CD14-positive monocyte (primary cell): Measurements from ENCODE around the gene ARMC5. TPM values are rescaled to one million over a fixed set of nuclear protein-coding genes. Genes with fewer than 3 reads are reported as not detected.
A peak's percentile ranks its signal among the peaks of the same experiment; 100 is the strongest.

ENCODE experiments used
- DNase-seq, 3 donors: peaks; one replicate each; pipeline ENCODE4 v3.0.0-alpha.2; 2011 to 2022
- H2AFZ ChIP-seq: 2 replicates; pipeline ENCODE4 v1.6.0; 2012; ENCODE audit warnings: mild to moderate bottlenecking, low read depth, low read length, inconsistent platforms; ENCODE audit not compliant: insufficient read depth, poor library complexity, severe bottlenecking
- H3K27ac ChIP-seq, 2 donors: 1 replicate in 1 of 2; 2 replicates in 1 of 2; pipeline ENCODE4 v1.5.1; 2012 to 2013; ENCODE audit warnings: low read length in 2 of 2, control low read depth in 1 of 2, inconsistent platforms in 1 of 2, low read depth in 1 of 2, mild to moderate bottlenecking in 1 of 2
- H3K27me3 ChIP-seq, 2 donors: one replicate each; pipeline versions ENCODE4 v1.6.0 to v1.6.1; 2011 to 2013; ENCODE audit warnings: low read length in 2 of 2; ENCODE audit not compliant: control insufficient read depth in 2 of 2, insufficient read depth in 2 of 2
- H3K36me3 ChIP-seq, 2 donors: replicated peaks in 1 of 2; 1 replicate in 1 of 2; 2 replicates in 1 of 2; pipeline versions ENCODE4 v1.5.1 to v1.6.1; 2012 to 2013; ENCODE audit warnings: low read length in 2 of 2, control low read depth in 1 of 2, inconsistent platforms in 1 of 2, mild to moderate bottlenecking in 1 of 2; ENCODE audit not compliant: insufficient read depth in 2 of 2, control insufficient read depth in 1 of 2
- H3K4me1 ChIP-seq, 2 donors: 1 replicate in 1 of 2; 2 replicates in 1 of 2; pipeline versions ENCODE4 v1.5.1 to v1.6.1; 2012 to 2013; ENCODE audit warnings: low read length in 2 of 2, control low read depth in 1 of 2, inconsistent platforms in 1 of 2, mild to moderate bottlenecking in 1 of 2, moderate library complexity in 1 of 2; ENCODE audit not compliant: insufficient read depth in 2 of 2, control insufficient read depth in 1 of 2
- H3K4me2 ChIP-seq: replicated peaks from 2 replicates; pipeline ENCODE3; 2012; ENCODE audit warnings: low read length, moderate library complexity, mild to moderate bottlenecking; ENCODE audit not compliant: poor library complexity, severe bottlenecking; ENCODE audit errors: extremely low read depth
- H3K4me3 ChIP-seq, 3 experiments: fragments of 200-600 bp in 1 of 3; sonication (generic) in 1 of 3; replicated peaks in 1 of 3; 1 replicate in 2 of 3; 2 replicates in 1 of 3; pipeline ENCODE4 v1.5.1; 2011 to 2013; ENCODE audit warnings: low read length in 3 of 3, mild to moderate bottlenecking in 3 of 3, control low read depth in 2 of 3, low read depth in 2 of 3, inconsistent platforms in 1 of 3, moderate library complexity in 1 of 3
- H3K79me2 ChIP-seq: 2 replicates; pipeline ENCODE4 v1.6.0; 2012; ENCODE audit warnings: mild to moderate bottlenecking, control low read depth, inconsistent platforms, low read length, moderate library complexity; ENCODE audit not compliant: insufficient read depth
- H3K9ac ChIP-seq: 2 replicates; pipeline ENCODE4 v1.6.0; 2017; ENCODE audit warnings: low read length, mild to moderate bottlenecking; ENCODE audit not compliant: insufficient read depth, poor library complexity, severe bottlenecking
- H3K9me3 ChIP-seq, 2 donors: replicated peaks in 1 of 2; 1 replicate in 1 of 2; 2 replicates in 1 of 2; pipeline versions ENCODE4 v1.5.1 to v1.6.1; 2012 to 2013; ENCODE audit warnings: low read length in 2 of 2, control low read depth in 1 of 2; ENCODE audit not compliant: control insufficient read depth in 1 of 2, insufficient read depth in 1 of 2
- H4K20me1 ChIP-seq: 2 replicates; pipeline ENCODE4 v1.6.0; 2012; ENCODE audit warnings: mild to moderate bottlenecking, low read length, control low read depth, moderate library complexity; ENCODE audit not compliant: insufficient read depth
- H3K27ac Mint-ChIP-seq, 7 donors: one replicate each; pipeline ENCODE4 v1.8.0; 2020; ENCODE audit warnings: mild to moderate bottlenecking in 7 of 7, mixed read lengths in 7 of 7, moderate library complexity in 6 of 7, inconsistent platforms in 2 of 7
- H3K27me3 Mint-ChIP-seq, 3 donors: one replicate each; pipeline ENCODE4 v1.8.0; 2021 to 2022; ENCODE audit warnings: low read depth in 3 of 3, mild to moderate bottlenecking in 3 of 3, mixed read lengths in 3 of 3, moderate library complexity in 3 of 3, inconsistent platforms in 1 of 3
- H3K36me3 Mint-ChIP-seq, 2 donors: one replicate each; pipeline ENCODE4 v1.8.0; 2020; ENCODE audit warnings: mixed read lengths in 2 of 2, inconsistent platforms in 1 of 2, mild to moderate bottlenecking in 1 of 2
- H3K4me1 Mint-ChIP-seq: one replicate; pipeline ENCODE4 v1.8.0; 2020; ENCODE audit warnings: mild to moderate bottlenecking, mixed read lengths
- H3K4me3 Mint-ChIP-seq, 2 donors: one replicate each; pipeline ENCODE4 v1.8.0; 2020; ENCODE audit warnings: mild to moderate bottlenecking in 2 of 2, mixed read lengths in 2 of 2, moderate library complexity in 1 of 2
- H3K9me3 Mint-ChIP-seq, 7 donors: one replicate each; pipeline ENCODE4 v1.8.0; 2020 to 2022; ENCODE audit warnings: mixed read lengths in 7 of 7, mild to moderate bottlenecking in 6 of 7, moderate library complexity in 6 of 7, inconsistent platforms in 2 of 7
- WGBS: methylation state at CpG from one replicate; pipeline ENCODE4 v1.1.5; 2013; ENCODE audit warnings: missing lambda C conversion rate; ENCODE audit not compliant: insufficient coverage; 5-methylcytosine and 5-hydroxymethylcytosine counted together
- intact Hi-C, 2 donors: fragments of 100-400 bp; cut with micrococcal nuclease; formaldehyde crosslinking; loops; one replicate each; pipeline versions ENCODE4 v1.15.0 to v1.15.1; 2023
- polyA plus RNA-seq, 3 donors: library from polyadenylated mRNA; depleted of rRNA in 1 of 3; unstranded in 2 of 3; stranded (reverse) in 1 of 3; fragments of 300-500 nt in 2 of 3; fragments of >200 nt in 1 of 3; fragmentation: Illumina TruSeq in 2 of 3; gene quantifications; 1 replicate in 2 of 3; 2 replicates in 1 of 3; pipeline ENCODE4 v1.2.3, GENCODE V29; 2012 to 2021
- TF ChIP-seq, protein P1 (sequence below): fragments of 200-600 bp; IDR thresholded peaks from one replicate; pipeline ENCODE4 v1.8.0; 2022; ENCODE audit warnings: antibody characterized with exemption, mild to moderate bottlenecking

Gene ARMC5
- polyA plus RNA-seq, 3 donors, result 2.9 to 9.3 (median 4.2) TPM

DNA sequence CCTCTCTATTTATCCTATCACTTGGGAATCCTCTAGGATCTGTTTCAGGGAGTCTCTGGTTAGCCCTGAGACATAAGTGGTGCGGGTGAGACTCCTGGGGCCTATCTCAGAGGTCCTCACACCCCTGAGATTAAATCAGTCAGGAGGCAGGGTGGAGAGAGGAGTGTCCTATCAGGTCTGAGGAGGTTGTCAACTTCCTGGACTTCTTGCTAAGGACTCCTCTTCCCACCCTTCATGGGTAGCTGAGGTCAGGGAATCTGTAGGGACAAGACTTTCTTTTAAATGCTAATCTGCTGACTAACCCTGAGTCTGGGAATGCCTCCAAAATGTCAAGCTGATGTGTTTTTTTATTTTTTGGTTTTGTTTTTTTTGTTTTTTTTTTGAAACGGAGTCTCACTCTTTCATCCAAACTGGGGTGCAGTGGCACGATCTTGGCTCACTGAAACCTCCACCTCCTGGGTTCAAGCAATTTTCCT lies 6.6 kb upstream of the ARMC5 start:
- TF ChIP-seq, protein P1, sequence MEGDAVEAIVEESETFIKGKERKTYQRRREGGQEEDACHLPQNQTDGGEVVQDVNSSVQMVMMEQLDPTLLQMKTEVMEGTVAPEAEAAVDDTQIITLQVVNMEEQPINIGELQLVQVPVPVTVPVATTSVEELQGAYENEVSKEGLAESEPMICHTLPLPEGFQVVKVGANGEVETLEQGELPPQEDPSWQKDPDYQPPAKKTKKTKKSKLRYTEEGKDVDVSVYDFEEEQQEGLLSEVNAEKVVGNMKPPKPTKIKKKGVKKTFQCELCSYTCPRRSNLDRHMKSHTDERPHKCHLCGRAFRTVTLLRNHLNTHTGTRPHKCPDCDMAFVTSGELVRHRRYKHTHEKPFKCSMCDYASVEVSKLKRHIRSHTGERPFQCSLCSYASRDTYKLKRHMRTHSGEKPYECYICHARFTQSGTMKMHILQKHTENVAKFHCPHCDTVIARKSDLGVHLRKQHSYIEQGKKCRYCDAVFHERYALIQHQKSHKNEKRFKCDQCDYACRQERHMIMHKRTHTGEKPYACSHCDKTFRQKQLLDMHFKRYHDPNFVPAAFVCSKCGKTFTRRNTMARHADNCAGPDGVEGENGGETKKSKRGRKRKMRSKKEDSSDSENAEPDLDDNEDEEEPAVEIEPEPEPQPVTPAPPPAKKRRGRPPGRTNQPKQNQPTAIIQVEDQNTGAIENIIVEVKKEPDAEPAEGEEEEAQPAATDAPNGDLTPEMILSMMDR, result no peak
- Histone ChIP-seq H3K4me3 (no peak overlapping the region), H2AFZ (no peak overlapping the region), H3K9me3 (no peaks in the 10 kb centered on the region), H4K20me1 (peaks cover 32% of the 10 kb centered on the region), H3K27ac (no peak overlapping the region), H3K4me2 (no peak overlapping the region), H3K79me2 (peaks cover 28% of the 10 kb centered on the region), H3K27me3 (no peaks in the 10 kb centered on the region), H3K36me3 (no peaks in the 10 kb centered on the region), H3K9ac (no peak overlapping the region), H3K4me1 (peaks cover 44 to 46% of the 10 kb centered on the region in 2 donors)
- Mint-ChIP-seq H3K27me3 (peaks cover 0 to 5% (median 3%) of the 10 kb centered on the region in 3 donors), H3K9me3 (peaks cover 0 to 3% (median 0%) of the 10 kb centered on the region in 7 donors), H3K4me3 (no peak overlapping the region), H3K4me1 (peaks cover 52% of the 10 kb centered on the region), H3K27ac (peak overlapping the region in 2 of 7 donors; percentile 55 to 85), H3K36me3 (peaks cover 5 to 10% of the 10 kb centered on the region in 2 donors)
- intact Hi-C loops, result no loop called here
- WGBS, result 100% methylated on average over 1 of the region's 3 CpGs
- no peak for DNase-seq

DNA sequence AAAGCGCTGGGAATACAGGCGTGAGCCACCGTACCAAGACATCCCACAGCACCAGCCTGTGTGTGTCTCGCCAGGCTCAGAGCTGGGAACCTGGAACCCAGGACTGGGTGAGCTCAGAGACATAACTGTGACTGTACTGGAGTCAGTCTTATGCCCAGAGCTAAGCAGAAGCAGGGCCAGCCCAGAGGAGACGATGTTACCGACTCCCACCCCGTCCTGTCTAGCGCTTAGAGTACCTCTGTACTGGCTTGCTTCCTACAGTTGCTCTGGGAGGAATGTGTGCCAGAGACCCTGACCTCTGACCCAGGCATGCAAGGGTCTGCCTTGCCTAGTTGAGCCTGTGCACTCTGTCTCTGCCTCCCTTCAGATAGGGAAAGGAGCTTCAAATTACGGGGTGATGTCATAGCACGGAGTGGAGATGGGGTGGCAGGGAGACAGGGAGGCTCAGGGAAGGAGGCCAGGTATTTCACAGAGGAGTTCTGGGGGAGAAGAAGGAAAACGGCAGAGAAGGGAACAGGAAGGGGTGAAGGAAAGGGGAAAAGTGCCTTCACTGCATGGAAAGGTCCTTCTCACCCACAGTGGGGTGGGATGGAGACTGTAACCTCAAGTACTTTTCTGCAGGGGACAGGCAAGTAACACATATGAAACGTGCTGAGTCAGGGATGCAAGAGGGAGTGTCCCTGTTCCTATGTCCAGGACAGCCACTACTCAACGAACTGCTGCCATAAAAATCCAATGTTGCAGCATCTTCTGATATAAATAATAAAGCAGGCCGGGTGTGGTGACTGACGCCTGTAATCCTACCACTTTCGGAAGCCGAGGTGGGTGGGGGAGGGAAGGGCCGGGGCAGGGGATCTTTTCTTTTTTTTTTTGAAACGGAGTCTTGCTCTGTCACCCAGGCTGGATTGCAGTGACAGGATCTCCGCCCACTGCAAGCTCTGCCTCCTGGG lies 5.8 kb upstream of the ARMC5 start:
- H3K27me3 Mint-ChIP-seq, result peaks cover 0 to 5% (median 5%) of the 10 kb centered on the region in 3 donors
- Histone ChIP-seq H2AFZ (no peak overlapping the region), H3K4me1 (peaks cover 53 to 55% of the 10 kb centered on the region in 2 donors), H3K4me2 (peak overlapping the region; percentile 38), H3K36me3 (no peaks in the 10 kb centered on the region), H3K9me3 (no peaks in the 10 kb centered on the region), H3K27me3 (no peaks in the 10 kb centered on the region), H3K79me2 (peaks cover 37% of the 10 kb centered on the region), H3K4me3 (peak overlapping the region in 1 of 3 experiments; percentile 29), H4K20me1 (peaks cover 36% of the 10 kb centered on the region), H3K27ac (peak overlapping the region; percentile 68 to 70), H3K9ac (no peak overlapping the region)
- peak overlapping the region; percentile 49 to 61 for H3K4me3 Mint-ChIP-seq
- peaks cover 58% of the 10 kb centered on the region for H3K4me1 Mint-ChIP-seq
- WGBS, result 80% methylated on average over 11 of the region's 20 CpGs
- intact Hi-C loops, result no loop called here
- TF ChIP-seq, protein P1, result no peak
- DNase-seq, result peak; percentile 75 to 96 (median 88)
- peak overlapping the region; percentile 55 to 92 (median 85) for H3K27ac Mint-ChIP-seq
- peaks cover 5 to 10% of the 10 kb centered on the region in 2 donors for H3K36me3 Mint-ChIP-seq
- peaks cover 0 to 3% (median 0%) of the 10 kb centered on the region in 7 donors for H3K9me3 Mint-ChIP-seq
